ACHN (cell line): ENCODE data around the gene PLEKHA6.
"Not testable (repeated sequence)": the region's sequence is repeated elsewhere in the genome, so short reads cannot be mapped to it uniquely, and the experiment has no call there.

ENCODE experiments used
- DNase-seq: peaks from one replicate; pipeline ENCODE4 v3.0.0-alpha.2; 2015
- in situ Hi-C: cut with HindIII; loops from 2 replicates; pipeline ENCODE4 v1.10.0; 2017; ENCODE audit warnings: low sequenced_read_pairs, low pct_ligation_motif_present, low pct_unique_long_range_greater_than_20kb

The PLEKHA6 gene

DNA sequence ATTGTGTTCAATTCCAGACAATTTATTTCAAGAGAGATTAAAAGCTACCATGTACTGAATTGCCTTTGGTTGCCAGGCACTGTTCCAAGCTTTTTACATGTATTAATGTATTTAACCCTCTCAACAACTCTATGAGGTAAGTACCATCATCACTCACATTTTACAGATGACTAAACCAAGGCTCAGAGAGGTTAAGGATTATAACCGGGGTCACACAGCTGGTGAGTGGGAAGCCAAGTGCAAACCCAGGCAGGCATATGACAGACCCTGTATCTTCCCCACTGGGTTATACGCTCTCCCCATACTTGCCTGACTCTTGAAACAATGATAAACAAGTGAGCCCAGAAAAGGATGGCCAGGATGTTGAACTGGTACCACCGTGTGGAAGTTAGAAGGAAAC is 16.5 kb downstream of the PLEKHA6 start:
- DNase-seq = no peak
- in situ Hi-C loops = no loop called here

DNA sequence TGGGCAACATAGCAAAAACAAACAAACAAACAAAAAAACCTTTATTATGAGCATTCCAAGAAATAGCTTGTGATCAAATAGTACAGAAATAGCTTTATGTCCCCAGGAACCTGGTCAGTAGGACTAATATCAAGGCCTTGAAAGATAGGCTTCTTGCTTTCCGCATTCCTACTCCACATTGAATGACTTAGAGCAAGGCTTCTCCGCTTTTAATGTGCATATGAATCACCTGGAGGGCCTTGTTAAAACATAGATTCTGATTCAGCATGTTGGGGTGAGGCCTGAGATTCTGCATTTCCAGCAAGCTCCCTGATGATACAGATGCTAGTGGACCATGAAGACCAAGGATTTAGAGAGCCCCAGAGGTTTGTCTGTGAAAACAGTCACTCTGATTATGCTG is 17.4 kb downstream of the PLEKHA6 start:
- in situ Hi-C loops = no loop called here
- no peak for DNase-seq

DNA sequence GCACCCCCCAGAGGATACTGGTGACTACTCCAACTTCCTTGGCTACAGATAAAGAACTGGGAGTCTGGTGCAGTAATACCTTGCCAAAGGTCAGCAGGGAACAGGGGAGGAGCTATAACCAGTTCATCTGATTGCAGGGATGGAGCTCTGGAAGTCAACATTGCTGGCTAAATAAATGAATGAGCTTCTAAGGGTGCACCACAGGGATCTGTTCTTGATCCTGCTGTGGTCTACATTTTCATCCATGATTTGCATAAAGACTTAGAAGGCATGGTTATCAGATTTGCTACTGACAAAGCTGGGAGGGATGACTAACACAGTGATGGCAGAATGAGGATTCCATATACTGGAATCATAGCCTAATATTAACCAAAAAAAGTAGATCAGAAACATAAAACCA is 18.3 kb downstream of the PLEKHA6 start:
- DNase-seq = no peak
- in situ Hi-C loops = no loop called here

DNA sequence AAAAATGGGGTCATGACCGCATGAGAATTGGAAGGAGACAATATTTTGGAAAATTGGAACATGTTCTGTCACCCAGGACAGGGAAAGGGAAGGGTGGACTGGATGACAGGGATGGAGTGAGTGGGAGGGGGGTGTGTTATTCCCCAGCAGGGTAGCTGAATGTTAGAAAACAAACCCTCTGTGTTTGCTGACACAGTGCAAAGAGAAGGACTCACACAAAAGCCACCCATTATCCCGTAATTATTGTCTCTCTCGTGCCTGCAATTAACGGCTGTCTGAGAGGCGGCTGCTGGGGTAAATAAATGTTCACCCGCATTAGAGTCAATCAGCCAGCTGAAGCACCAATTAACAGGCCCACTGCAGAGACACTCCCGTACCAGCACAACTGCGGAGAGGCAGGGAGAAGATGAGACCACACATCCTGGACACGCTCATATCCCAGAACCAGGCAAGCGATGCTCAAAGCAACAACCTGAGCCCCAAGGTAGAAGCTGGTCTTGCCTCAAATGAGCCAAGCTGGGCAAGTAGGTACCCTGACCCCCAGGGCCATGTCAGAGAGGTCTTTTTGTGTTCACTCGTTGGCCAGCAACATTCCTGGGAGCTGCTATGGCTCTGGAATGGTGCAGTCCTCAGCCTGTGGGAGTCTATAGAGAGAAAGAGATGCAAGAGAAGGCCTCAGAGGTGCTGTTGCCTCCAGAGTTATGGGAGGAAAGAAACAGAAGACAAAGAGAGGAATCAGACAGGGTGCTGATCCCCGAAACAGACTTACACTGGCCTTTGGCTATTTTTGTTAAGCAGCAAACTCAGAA is 19.4 kb downstream of the PLEKHA6 start:
- DNase-seq = no peak
- in situ Hi-C loops = no loop called here

DNA sequence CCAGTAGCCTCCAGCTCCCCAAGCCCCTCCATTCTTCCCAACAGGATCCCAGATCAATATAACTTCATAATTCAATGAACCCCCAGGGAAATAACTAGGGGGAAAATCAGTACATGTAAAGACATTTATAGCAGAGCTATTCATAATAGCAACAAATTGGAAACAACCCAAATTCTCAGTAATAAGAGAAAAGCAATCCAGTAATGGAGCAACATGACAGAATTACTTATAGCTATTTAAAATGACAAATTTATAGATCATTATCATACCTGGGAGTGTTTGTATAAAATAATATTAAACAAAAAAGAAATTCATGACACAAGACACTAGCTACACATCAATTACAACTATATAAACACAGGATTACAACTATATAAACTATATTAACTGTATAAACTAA is 20.2 kb downstream of the PLEKHA6 start:
- no peak for DNase-seq
- in situ Hi-C loops = no loop called here

DNA sequence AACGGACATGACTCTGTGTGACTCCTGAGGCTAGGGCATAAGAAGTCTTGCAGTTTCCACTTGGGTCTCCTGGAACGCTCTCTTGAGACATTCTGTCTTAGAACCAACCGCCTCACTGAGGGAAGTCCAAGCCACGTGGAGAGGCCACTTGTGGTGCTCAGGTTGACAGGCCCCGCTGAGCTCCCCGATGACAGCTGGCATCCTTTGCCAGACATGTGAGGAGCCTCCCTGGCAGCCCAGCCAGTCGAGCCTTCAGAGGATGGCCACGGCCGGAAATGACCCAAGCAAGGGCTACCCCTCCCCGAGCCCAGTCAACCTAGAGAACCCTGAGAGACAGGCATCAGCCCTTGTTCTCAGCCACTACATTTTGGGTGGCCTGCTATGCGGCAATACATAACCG is 20.7 kb downstream of the PLEKHA6 start:
- DNase-seq = no peak
- in situ Hi-C loops = no loop called here

DNA sequence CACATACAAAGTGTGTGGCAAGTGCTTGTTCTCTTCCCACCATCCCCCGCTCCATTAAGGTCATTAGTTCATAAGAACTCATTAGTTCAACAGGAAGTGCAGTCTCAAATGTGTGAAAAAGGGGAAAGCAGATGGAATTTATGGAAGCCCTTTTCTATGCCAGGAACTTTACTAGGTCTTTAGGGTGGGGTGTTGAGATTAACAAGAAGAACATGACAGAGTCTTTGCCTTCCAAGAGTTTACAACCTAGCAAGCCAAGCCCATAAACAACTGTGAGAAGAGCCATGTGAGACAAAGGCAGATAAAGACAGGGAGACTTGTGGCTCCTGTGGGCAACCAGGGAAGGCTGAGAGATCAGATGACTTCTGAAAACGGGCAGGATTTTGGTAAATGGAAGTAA is 21.4 kb downstream of the PLEKHA6 start:
- in situ Hi-C loops = no loop called here
- no peak for DNase-seq

DNA sequence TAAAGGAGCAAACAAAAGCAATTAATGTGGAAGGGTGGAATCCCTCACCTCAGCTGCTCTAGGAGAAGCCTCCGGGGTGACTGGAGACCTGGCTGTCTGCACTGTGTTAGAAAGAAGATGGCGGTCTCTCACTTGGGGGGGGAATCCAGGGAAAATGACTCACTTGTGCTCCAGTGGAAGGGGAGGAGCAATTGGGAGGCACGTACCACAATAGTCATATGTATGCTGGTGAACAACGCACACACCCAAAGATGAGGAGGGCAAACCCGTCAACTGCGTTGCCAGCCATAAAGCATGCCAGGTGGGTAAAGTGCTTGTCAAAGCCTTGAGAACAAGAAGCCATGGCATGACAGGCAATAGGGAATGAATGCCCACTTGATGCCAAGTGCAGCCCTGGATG is 22.1 kb downstream of the PLEKHA6 start:
- no peak for DNase-seq
- in situ Hi-C loops = no loop called here

DNA sequence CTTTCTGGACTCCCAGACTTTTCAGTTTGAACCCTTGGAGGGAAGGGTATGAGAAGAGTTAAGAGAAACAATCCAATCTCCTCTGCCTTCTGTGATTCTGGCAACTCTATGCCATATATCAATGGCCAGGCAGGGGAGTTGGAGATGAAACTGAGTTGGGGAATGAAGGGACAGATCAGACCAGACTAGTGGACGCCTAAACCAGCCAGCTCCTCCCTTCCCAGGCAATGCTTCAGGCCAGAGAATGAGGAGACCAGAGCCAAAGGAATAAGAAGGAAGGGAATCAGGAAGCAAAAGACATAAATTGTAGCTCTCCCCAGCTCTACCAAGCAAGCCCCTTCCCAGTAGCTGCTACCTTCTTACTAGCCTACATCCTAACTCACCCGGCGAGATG is 22.7 kb downstream of the PLEKHA6 start:
- no peak for DNase-seq
- in situ Hi-C loops = no loop called here

DNA sequence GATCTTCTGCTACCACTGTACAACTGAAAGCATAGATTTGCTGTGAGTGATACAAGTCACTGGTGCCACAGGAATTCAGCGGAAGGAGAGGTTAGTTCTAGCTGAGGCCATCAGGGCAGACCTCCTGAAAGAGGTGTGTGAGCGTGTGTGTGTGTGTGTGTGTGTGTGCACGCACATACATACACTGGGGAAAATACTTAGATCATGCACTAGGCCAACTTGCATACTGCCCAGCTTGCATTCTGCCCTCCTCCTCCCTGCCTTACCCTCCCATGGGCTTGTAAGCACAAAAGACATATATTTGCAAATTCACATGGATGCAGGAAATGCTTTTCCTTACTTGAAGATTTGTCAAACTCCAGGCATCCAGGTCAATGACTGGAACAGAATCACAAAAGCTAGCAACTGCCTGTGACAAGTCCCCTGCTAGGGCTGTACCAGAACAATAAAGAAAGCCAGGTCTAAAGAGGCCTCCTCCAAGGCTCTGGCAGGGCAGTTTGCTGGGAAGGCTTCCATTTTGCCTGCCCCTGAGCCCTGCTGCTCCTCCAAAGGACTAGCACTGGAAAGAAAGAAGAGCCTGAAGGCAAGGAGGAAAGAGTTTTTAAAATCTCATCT is 23.2 kb downstream of the PLEKHA6 start:
- DNase-seq = no peak
- in situ Hi-C loops = no loop called here

DNA sequence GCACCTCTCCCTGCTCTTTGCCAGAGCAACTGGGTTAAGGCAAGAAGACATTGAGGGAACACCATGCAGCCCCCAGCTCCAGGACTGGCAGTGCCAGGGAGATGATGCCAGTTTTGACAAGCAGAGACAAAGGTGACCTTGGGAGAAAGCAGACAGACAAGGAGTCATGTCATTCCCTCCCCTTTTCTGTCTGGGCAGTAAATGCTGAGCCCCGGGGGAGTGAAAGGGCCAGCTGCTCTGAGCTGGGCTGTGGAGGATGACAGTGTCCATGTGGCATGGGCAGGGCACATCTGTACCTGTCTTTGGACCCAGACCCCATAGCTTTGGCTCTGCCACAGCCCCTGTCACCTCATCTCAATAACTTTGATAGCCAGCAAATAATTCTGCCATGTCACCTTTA is 24.2 kb downstream of the PLEKHA6 start:
- in situ Hi-C loops = no loop called here
- DNase-seq = no peak

DNA sequence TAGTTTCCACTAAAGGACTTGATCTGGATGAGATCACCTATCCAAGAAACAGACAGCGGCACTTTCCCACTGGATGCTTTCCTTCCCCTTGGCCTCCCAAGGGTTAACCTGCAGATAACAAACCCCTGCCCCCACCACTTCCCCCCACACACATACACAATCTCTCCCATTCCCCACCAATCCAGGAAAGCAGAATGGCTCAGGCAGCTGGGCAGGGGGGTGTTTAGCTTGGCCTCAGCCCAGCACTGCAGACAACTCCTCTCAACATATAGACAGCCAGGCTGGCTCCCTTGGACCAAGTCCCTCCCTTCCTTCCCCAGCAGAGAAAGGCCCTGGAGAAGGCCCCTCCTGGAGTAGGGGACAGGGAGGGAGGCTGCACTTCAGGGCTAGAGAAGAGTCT is 24.6 kb downstream of the PLEKHA6 start:
- in situ Hi-C loops = no loop called here
- DNase-seq = no peak

DNA sequence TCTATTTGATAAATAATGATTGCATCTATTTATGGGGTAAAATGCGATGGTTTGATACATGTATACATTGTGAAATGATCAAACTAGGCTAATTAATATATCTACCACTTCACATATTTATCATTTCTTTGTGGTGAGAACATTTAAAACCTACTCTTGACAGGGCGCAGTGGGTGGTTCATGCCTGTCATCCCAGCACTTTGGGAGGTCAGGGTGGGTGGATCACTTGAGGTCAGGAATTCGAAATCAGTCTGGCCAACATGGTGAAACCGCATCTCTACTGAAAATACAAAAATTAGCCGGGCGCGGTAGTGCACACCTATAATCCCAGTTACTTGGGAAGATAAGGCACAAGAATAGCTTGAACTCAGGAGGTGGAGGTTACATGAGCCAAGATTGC is 25.3 kb downstream of the PLEKHA6 start:
- in situ Hi-C loops = no loop called here
- DNase-seq = no peak

DNA sequence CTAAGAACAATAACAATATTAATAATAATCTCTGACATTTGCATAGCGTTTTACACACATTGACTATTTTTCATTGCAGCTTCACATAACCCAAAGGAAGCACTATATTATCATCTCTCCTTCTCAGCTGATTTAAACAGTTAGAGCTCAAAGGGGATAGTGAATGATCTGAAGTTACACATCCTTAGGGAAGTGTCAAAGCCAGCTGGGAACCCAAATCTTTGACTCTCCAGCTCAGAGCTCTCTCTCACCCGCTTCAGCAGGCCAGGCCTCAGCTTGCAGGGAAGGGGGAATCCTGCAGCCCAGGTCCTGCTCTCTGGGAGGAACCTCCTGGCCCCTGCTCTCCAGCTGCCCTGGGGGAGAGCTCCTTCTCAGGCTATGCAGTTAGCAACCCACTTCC is 26.3 kb downstream of the PLEKHA6 start:
- in situ Hi-C loops = no loop called here
- no peak for DNase-seq

DNA sequence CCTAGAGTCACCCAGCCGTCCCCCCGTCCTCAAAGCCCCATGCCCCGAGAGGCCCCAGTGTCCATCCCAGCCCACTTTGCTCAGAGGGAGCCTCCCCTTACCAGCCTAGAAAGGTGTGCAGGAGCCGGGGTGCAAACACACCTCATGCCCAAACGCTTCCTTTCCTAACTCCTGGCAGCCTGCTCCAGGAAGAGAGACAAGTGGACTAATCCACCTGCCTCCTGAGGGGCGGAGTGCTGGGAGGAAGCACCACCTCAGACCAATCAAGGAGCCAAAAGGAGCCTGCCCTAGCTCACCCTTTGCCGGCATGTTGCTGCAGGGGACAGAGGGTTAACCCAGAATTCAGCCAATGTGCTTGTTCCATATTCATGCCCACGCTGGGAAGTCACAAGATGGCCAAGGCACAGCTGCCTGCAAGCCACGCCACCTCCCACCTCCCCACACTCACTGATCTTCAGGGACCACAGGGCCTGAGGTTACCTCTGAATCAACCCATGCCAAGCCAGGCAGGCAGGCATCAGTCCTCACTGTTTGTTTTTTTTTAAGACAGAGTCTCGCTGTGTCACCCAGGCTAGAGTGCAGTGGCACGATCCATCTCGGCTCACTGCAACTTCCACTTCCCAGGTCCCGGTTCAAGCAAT is 27.8 kb downstream of the PLEKHA6 start:
- in situ Hi-C loops = no loop called here
- DNase-seq = no peak

DNA sequence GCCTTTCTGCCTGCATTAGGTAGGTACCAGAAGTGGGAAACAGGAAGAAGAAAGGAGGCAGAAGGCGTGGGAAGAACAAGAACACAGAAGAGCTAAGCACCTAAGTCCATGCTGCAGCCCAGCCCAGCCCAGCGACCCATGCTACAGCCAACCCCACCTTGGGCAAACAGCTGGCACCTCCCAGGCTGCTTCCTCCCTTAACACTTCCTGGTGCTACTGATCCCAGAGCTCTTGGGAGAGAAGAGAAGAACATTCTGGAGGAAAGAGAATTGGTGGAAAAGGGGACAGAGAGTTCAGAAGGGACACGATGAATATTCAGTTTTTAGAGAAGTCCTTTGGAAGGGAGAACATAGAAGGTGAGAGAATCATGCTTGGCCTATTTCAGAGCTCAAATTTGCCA is 28.5 kb downstream of the PLEKHA6 start:
- in situ Hi-C loops = no loop called here
- DNase-seq = no peak

DNA sequence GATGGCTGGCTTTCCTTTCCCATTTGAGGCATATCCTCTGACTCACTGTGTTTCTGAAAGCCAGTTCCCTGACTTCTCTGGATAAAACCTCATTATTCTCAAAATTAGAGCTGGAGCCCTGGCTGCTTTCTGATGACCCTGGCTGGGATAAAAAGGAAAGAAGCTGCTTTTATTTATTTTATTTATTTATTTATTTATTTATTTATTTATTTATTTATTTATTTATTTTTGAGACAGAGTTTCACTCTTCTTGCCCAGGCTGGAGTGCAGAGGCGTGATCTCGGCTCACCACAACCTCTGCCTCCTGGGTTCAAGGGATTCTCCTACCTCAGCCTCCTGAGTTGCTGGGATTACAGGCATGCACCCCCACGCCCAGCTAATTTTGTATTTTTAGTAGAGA is 31.9 kb downstream of the PLEKHA6 start:
- DNase-seq, in situ Hi-C loops: not testable (repeated sequence)

DNA sequence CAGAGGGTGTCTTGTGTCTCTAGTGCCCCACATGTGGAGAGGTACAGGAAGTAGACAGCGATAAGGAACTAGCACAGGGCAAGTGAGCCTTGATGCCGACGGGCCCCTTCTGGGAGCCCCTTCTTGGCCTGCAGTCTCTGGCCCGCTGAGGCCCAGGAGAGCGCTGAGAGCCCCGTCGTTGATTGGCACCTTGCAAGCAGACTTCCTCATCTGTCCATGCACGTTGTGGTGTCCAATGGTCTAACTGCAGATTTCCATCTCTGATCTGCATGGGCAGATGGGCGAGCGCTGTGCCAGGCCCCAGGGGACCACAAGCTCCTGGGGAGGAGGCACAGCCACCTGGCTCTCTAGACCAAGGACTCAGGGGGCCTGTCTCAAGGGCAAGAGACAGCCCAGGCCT is 32.4 kb downstream of the PLEKHA6 start:
- DNase-seq = no peak
- in situ Hi-C loops = no loop called here

DNA sequence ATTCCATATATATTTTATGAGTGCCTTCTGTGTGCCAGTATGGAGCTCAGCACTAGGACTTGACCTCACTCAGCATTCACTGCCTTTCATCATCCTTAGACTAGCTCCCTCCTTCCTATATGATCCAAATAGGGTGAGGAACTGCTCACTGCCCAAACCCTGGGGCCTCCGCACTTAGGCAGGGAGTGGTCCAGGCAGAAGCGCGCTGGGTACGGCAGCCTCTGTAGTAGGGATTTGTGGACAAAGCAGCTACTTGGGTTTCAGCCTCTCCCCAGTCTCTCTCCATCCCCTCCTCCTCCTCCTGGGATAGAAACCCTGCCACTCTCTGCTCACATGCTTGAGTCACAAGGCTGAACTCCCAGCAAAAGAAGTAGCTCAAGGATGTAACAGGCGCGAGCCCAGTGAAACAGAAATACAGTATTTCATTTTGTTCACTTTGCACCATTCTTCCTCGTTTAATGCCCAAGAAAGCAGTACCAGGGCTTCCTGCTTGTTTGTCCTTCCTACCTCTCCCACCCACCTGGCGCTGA is 32.9 kb downstream of the PLEKHA6 start:
- in situ Hi-C loops = no loop called here
- no peak for DNase-seq

DNA sequence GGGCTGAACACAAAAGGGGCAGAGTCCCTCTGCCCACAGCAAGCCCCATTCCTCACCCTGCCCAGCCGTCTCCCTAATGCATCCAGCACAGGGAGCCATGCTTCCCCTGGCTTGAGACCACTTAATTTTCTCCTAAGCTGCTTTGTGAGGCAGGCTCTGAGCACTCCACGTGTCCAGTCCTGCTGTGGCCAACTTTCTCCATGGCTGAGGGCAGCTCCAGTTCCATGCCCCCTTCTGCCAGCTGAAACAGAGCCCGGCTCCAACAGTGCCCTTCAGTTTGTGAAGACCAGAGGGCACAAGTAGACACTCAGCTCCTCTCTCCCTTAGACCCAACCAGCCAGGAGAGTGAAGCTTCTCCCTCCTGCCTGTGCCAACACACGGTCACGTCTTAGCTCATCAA is 33.8 kb downstream of the PLEKHA6 start:
- in situ Hi-C loops = no loop called here
- DNase-seq = no peak
